GM12878 (cell line): ENCODE data around the gene ATF3. TPM values are rescaled to one million over a fixed set of nuclear protein-coding genes. Genes with fewer than 3 reads are reported as not detected.
A peak's percentile ranks its signal among the peaks of the same experiment; 100 is the strongest.

Source experiments
- ATAC-seq: fragments of 200-7000 bp; cut with Tn5 transposase; 3 replicates; pipeline ENCODE4 v1.9.1; 2020; ENCODE audit warnings: mild to moderate bottlenecking, moderate library complexity
- BruUV-seq: library from RNA; stranded (reverse); fragments of 400-500 nt; replicated peaks from 2 replicates; lab custom pipeline; 2021; lab: Mats Ljungman, UMichigan
- CTCF ChIA-PET: fragments of 300-600 bp; sonication (Branson Sonifier 250); formaldehyde crosslinking; extraction: SDS; loops from one replicate; lab custom pipeline; 2021; ENCODE audit warnings: inconsistent platforms; lab: Yijun Ruan, JAX
- POLR2A ChIA-PET: fragments of 350-600 bp; formaldehyde crosslinking; extraction: SDS; loops from one replicate; lab custom pipeline; 2021; ENCODE audit warnings: inconsistent platforms; lab: Charles Lee
- RAD21 ChIA-PET: fragments of 300-600 bp; sonication (Branson Sonifier 250); formaldehyde crosslinking; loops from one replicate; lab custom pipeline; 2023; ENCODE audit warnings: antibody characterized with exemption; ENCODE audit not compliant: unreplicated experiment; lab: Charles Lee
- SMC1A ChIA-PET: fragments of 300-600 bp; sonication (Branson Sonifier 250); formaldehyde crosslinking; loops from one replicate; lab custom pipeline; 2023; ENCODE audit not compliant: unreplicated experiment, uncharacterized antibody; lab: Charles Lee
- DNase-seq: peaks from one replicate; pipeline ENCODE4 v3.0.0-alpha.2; 2011; ENCODE audit warnings: low read depth, low spot score
- FAIRE-seq: peaks from 3 replicates; lab custom pipeline; 2011; peaks lifted over from hg19 to GRCh38; lab: Jason Lieb, UNC
- H2AFZ ChIP-seq: 2 replicates; pipeline ENCODE4 v1.6.0; 2011; ENCODE audit warnings: low read depth, low read length, control low read depth; ENCODE audit not compliant: control insufficient read depth
- H3K27ac ChIP-seq: 2 replicates; pipeline ENCODE4 v1.5.1; 2011; ENCODE audit warnings: control low read depth; ENCODE audit not compliant: control insufficient read depth, insufficient read depth
- H3K27me3 ChIP-seq, 2 experiments: replicated peaks in 1 of 2; 2 replicates each; pipeline versions ENCODE4 v1.6.0 to v1.6.1; 2011; ENCODE audit warnings: low read length in 1 of 2; ENCODE audit not compliant: control insufficient read depth in 2 of 2, insufficient read depth in 2 of 2
- H3K36me3 ChIP-seq, 2 experiments: 2 replicates each; pipeline ENCODE4 v1.5.1; 2011; ENCODE audit warnings: low read length in 1 of 2; ENCODE audit not compliant: control insufficient read depth in 2 of 2, insufficient read depth in 2 of 2
- H3K4me1 ChIP-seq: 2 replicates; pipeline ENCODE4 v1.6.1; 2011; ENCODE audit warnings: mild to moderate bottlenecking, low read length, moderate library complexity, mixed read lengths; ENCODE audit not compliant: control insufficient read depth, insufficient read depth
- H3K4me2 ChIP-seq: 2 replicates; pipeline ENCODE4 v1.6.0; 2011; ENCODE audit warnings: control low read depth; ENCODE audit not compliant: control insufficient read depth, insufficient read depth
- H3K4me3 ChIP-seq: fragments of 200-600 bp; sonication (generic); 2 replicates; pipeline ENCODE4 v1.5.1; 2016
- H3K79me2 ChIP-seq: 2 replicates; pipeline ENCODE4 v1.6.0; 2011; ENCODE audit warnings: low read length; ENCODE audit not compliant: control insufficient read depth, insufficient read depth
- H3K9ac ChIP-seq: 2 replicates; pipeline ENCODE4 v1.8.0; 2011; ENCODE audit warnings: low read length, control low read depth, mixed read lengths; ENCODE audit not compliant: control insufficient read depth, insufficient read depth
- H3K9me3 ChIP-seq: replicated peaks from 3 replicates; pipeline ENCODE4 v1.5.1; 2011; ENCODE audit warnings: mild to moderate bottlenecking, low read length; ENCODE audit not compliant: control insufficient read depth, insufficient read depth
- H4K20me1 ChIP-seq: 2 replicates; pipeline ENCODE4 v1.6.0; 2011; ENCODE audit not compliant: control insufficient read depth, insufficient read depth
- ATF7 ChIP-seq: fragments of 450-650 bp; IDR thresholded peaks from 2 replicates; pipeline ENCODE4 v1.6.1; 2016; ENCODE audit warnings: low read depth, mild to moderate bottlenecking
- BHLHE40 ChIP-seq, 2 experiments: fragments of 450-650 bp in 1 of 2; IDR thresholded peaks; 2 replicates each; pipeline ENCODE4 v1.6.1; 2011 to 2017; ENCODE audit warnings: low read depth in 2 of 2, borderline replicate concordance in 1 of 2, improper control_type of control experiment in 1 of 2, low read length in 1 of 2, mild to moderate bottlenecking in 1 of 2
- CHD4 ChIP-seq: fragments of 200-600 bp; sonication (generic); IDR thresholded peaks from 2 replicates; pipeline ENCODE4 v1.6.1; 2016; ENCODE audit warnings: mild to moderate bottlenecking
- HDGF ChIP-seq: fragments of 450-650 bp; IDR thresholded peaks from 2 replicates; pipeline ENCODE4 v1.6.1; 2016; ENCODE audit warnings: antibody characterized with exemption
- MYB ChIP-seq: fragments of 150-350 bp; IDR thresholded peaks from 2 replicates; pipeline ENCODE4 v1.6.1; 2014; ENCODE audit warnings: mild to moderate bottlenecking, low read depth, low read length, borderline replicate concordance
- NR2F1 ChIP-seq: fragments of 450-650 bp; conservative IDR thresholded peaks from 2 replicates; pipeline ENCODE4 v1.6.1; 2017; ENCODE audit warnings: mild to moderate bottlenecking
- REST ChIP-seq: IDR thresholded peaks from 2 replicates; pipeline ENCODE4 v1.6.1; 2012; ENCODE audit warnings: mild to moderate bottlenecking, low read depth, low read length
- TAF1 ChIP-seq: IDR thresholded peaks from 2 replicates; pipeline ENCODE4 v1.6.1; 2011; ENCODE audit warnings: mild to moderate bottlenecking, low read depth, low read length, borderline replicate concordance
- TBL1XR1 ChIP-seq: IDR thresholded peaks from 2 replicates; pipeline ENCODE4 v1.6.1; 2012; ENCODE audit warnings: low read depth, low read length, improper control_type of control experiment
- ZNF24 ChIP-seq: fragments of 450-650 bp; IDR thresholded peaks from 2 replicates; pipeline ENCODE4 v1.6.1; 2017; ENCODE audit warnings: antibody characterized with exemption, mild to moderate bottlenecking
- ZNF622 ChIP-seq: fragments of 450-650 bp; IDR thresholded peaks from 2 replicates; pipeline ENCODE4 v1.6.1; 2017; ENCODE audit warnings: mild to moderate bottlenecking, inconsistent platforms
- ZNF687 ChIP-seq: fragments of 450-650 bp; IDR thresholded peaks from 2 replicates; pipeline ENCODE4 v1.6.1; 2017; ENCODE audit warnings: mild to moderate bottlenecking, moderate library complexity
- WGBS: methylation state at CpG from one replicate; pipeline ENCODE4 v1.1.6; 2016; ENCODE audit warnings: low lambda C conversion rate; ENCODE audit not compliant: insufficient replicate concordance, insufficient coverage; ENCODE audit errors: missing lambda C conversion rate; 5-methylcytosine and 5-hydroxymethylcytosine counted together
- in situ Hi-C: fragments of 300-500 bp; cut with MboI; formaldehyde crosslinking; loops from 9 replicates; pipeline ENCODE4 v1.14.3; 2018; ENCODE audit warnings: mixed read lengths
- intact Hi-C: fragments of 100-400 bp; cut with micrococcal nuclease; formaldehyde crosslinking; loops from one replicate; pipeline ENCODE4 v1.14.2; 2022; ENCODE audit not compliant: unreplicated experiment
- polyA plus RNA-seq, 11 experiments: library from polyadenylated mRNA; depleted of rRNA in 4 of 11; unstranded in 6 of 11; stranded (reverse) in 5 of 11; fragments of >200 nt; fragmentation: Nextera tagmentation in 4 of 11; fragmentation: Illumina TruSeq in 1 of 11; extraction: Ambion mirVana in 4 of 11; extraction: Trizol in 1 of 11; gene quantifications; 1 replicate in 1 of 11; 2 replicates in 10 of 11; pipeline versions ENCODE4 v1.2.1 to v1.2.3, GENCODE V29; 2011 to 2016; ENCODE audit warnings: inconsistent platforms in 2 of 11, missing spikeins in 2 of 11, low read depth in 1 of 11
- total RNA-seq, 4 experiments: library from RNA; depleted of rRNA in 3 of 4; stranded (reverse); fragments of >200 nt in 3 of 4; fragmentation: Illumina TruSeq in 1 of 4; extraction: Trizol in 1 of 4; gene quantifications; 2 replicates each; pipeline versions ENCODE4 v1.2.1 to v1.2.3, GENCODE V29; 2013 to 2021
- TF ChIP-seq, protein P1 (sequence below): IDR thresholded peaks from 2 replicates; pipeline ENCODE4 v1.6.1; 2011; ENCODE audit warnings: borderline replicate concordance, low read depth, mild to moderate bottlenecking, moderate library complexity, low read length; ENCODE audit not compliant: insufficient read depth, poor library complexity, severe bottlenecking

The ATF3 gene
- total and polyA plus RNA-seq, 10 of the 15 experiments (the other 5 are each of a cell fraction or from before 2014, with no cell fraction given), result 3.0 to 13.9 (median 8.3) TPM

DNA sequence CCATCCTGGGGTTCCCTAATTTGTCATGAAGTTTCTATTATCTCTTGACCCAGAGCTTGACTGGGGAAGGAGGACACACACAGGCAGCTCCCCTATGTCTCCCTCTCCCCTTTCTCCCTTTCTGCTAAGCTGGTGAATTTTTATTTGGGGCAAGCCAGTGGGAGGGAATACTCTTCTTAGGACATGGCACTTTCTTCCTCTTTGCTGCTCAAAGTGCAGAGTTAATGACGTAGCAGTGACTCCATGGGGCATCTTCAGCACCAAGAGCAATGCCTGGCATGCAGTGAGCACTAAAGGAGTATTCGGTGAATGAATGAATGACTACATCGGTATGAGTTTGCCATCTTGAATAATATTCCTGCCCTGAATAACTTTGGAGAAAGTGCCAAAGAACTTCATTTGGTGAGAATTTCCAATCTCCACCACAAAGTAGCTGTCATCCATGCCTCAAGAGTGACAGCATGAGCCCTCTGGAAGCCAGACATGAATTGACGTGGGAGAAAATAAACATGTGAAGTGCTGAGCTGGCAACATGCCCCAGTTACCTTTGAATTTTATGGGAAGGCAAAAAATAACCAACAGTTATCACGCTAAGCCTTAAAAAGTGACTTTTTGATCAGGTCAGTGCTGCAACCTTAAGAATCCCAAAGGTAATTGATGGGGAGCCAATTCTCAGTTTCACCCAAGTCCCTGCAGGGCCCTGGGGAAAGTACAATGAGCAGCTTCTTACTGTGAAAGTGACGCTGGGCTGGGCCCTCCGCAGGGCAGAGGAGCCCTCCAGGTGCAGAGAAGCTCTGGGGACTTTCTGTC is 22.1 kb upstream of the ATF3 start:
- intact Hi-C loops (loop anchor here (1.0 kb wide), 1 partner anchor 19 kb away; no protein-coding TSS in a partner anchor), in situ Hi-C loops (no loop called here)
- FAIRE-seq, result no peak
- peak; percentile 58 for DNase-seq
- POLR2A ChIA-PET, result interaction anchor here (1.2 to 2.9 kb wide), 7 partner anchors 11 to 28 kb away, joined by 3 to 28 read pairs (median 6); partner anchors contain the start of gene ATF3
- no peaks in the 10 kb centered on the region for H3K27me3 ChIP-seq
- no peak overlapping the region for H3K9ac ChIP-seq
- peaks cover 15% of the 10 kb centered on the region for H3K4me1 ChIP-seq
- RAD21 ChIA-PET, result interaction anchor here (0.7 to 4.4 kb wide), 9 partner anchors 11 to 109 kb away, joined by 3 to 33 read pairs (median 7); no protein-coding TSS in a partner anchor
- H3K9me3 ChIP-seq, result no peaks in the 10 kb centered on the region
- peak; percentile 97 for ATAC-seq
- H3K36me3 ChIP-seq, result no peaks in the 10 kb centered on the region
- H3K4me3 ChIP-seq, result no peak overlapping the region
- H2AFZ ChIP-seq, result no peak overlapping the region
- no TSS peak for BruUV-seq
- CTCF ChIA-PET, result interaction anchor here (0.8 to 4.0 kb wide), 12 partner anchors 9 to 131 kb away, joined by 3 to 30 read pairs (median 5); no protein-coding TSS in a partner anchor
- SMC1A ChIA-PET, result interaction anchor here (0.6 to 6.0 kb wide), 17 partner anchors 8 to 115 kb away, joined by 3 to 50 read pairs (median 4); partner anchors contain the start of gene ATF3
- peak overlapping the region; percentile 45 for H3K27ac ChIP-seq
- H3K79me2 ChIP-seq, result no peaks in the 10 kb centered on the region
- H4K20me1 ChIP-seq, result no peaks in the 10 kb centered on the region
- peak overlapping the region; percentile 38 for H3K4me2 ChIP-seq
- WGBS, result 35% methylated on average over 7 of the region's 7 CpGs
- TF ChIP-seq MYB, result no peak
- peak; percentile 79; the same call in 1 of the 2 replicates for TF ChIP-seq ZNF24
- no peak for TF ChIP-seq HDGF
- no peak for TF ChIP-seq CHD4
- peak; percentile 71 for TF ChIP-seq ATF7
- TF ChIP-seq REST, result 0 out of 2 replicates have a peak, but pooled peaks have one; percentile 35
- TF ChIP-seq NR2F1, result peak; percentile 59; the same call in 1 of the 2 replicates
- TF ChIP-seq BHLHE40 (IDR thresholded peaks at IDR 0.05; ENCODE audit: borderline replicate concordance in 1 of 2, low read depth in 2 of 2, low read length in 1 of 2), result peak; percentile 38 to 60; a peak in 3 of 4 replicates
- no peak for TF ChIP-seq TAF1
- 0 out of 2 replicates have a peak, but pooled peaks have one; percentile 30 for TF ChIP-seq ZNF687
- TF ChIP-seq TBL1XR1, result no peak; the same call in 1 of the 2 replicates
- no peak for TF ChIP-seq ZNF622
- TF ChIP-seq, protein P1, sequence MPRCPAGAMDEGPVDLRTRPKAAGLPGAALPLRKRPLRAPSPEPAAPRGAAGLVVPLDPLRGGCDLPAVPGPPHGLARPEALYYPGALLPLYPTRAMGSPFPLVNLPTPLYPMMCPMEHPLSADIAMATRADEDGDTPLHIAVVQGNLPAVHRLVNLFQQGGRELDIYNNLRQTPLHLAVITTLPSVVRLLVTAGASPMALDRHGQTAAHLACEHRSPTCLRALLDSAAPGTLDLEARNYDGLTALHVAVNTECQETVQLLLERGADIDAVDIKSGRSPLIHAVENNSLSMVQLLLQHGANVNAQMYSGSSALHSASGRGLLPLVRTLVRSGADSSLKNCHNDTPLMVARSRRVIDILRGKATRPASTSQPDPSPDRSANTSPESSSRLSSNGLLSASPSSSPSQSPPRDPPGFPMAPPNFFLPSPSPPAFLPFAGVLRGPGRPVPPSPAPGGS, result peak; percentile 39
